Epithelial cell of esophagus (primary cell): ENCODE results near the gene EXOC2.

ENCODE experiments used
- DNase-seq: peaks from one replicate; pipeline ENCODE4 v3.0.0; 2010; ENCODE audit warnings: low read depth
- H3K4me3 ChIP-seq: 2 replicates; pipeline ENCODE4 v1.5.1; 2011; ENCODE audit warnings: mild to moderate bottlenecking, low read length, control low read depth
- TF ChIP-seq, protein P1 (sequence below): IDR thresholded peaks from 2 replicates; pipeline ENCODE4 v1.5.1; 2011; ENCODE audit warnings: low read depth, mild to moderate bottlenecking, low read length, control low read depth, inconsistent platforms; ENCODE audit not compliant: insufficient read depth; ENCODE audit errors: missing control alignments

The EXOC2 gene

DNA sequence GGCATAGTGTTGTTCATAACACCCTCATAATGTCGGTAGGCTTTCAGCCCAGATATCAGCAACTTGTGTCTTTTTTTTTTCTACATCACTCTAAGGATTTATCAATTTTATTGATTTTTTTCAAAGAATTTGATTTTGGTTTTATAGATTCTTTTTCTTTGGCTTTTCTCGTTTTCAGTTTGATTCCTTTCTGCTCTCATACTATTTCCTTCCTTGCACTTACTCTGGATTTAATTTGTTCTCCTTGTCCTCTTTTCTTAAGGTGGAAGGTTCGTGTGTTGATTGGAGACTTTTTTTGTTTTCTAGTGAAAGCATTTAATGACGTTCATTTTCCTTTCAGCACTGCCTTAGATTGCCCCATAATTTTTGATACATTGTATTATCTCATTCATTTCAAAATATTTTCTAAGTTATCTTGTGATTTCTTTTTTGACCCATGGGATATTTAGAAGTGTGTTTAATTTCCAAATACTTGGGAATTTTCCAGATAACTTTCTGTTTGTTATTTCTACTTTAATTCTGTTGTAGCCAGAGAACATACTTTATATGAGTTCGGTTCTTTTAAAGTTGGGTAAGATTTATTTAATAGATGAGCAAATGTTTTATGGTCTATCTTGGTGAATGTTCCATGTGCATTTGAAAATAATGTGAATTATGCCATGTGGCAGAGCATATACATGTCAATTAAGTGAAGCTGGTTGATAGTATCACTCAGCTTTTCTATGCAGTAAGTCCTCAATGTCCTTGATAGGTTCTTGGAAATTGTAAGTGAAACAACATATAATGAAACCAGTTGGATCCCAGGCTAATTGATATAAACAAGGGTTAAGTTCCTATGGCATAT is 238.6 kb downstream of the EXOC2 start:
- TF ChIP-seq, protein P1, sequence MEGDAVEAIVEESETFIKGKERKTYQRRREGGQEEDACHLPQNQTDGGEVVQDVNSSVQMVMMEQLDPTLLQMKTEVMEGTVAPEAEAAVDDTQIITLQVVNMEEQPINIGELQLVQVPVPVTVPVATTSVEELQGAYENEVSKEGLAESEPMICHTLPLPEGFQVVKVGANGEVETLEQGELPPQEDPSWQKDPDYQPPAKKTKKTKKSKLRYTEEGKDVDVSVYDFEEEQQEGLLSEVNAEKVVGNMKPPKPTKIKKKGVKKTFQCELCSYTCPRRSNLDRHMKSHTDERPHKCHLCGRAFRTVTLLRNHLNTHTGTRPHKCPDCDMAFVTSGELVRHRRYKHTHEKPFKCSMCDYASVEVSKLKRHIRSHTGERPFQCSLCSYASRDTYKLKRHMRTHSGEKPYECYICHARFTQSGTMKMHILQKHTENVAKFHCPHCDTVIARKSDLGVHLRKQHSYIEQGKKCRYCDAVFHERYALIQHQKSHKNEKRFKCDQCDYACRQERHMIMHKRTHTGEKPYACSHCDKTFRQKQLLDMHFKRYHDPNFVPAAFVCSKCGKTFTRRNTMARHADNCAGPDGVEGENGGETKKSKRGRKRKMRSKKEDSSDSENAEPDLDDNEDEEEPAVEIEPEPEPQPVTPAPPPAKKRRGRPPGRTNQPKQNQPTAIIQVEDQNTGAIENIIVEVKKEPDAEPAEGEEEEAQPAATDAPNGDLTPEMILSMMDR, result no peak
- H3K4me3 ChIP-seq, result no peak overlapping the region
- DNase-seq, result no peak

DNA sequence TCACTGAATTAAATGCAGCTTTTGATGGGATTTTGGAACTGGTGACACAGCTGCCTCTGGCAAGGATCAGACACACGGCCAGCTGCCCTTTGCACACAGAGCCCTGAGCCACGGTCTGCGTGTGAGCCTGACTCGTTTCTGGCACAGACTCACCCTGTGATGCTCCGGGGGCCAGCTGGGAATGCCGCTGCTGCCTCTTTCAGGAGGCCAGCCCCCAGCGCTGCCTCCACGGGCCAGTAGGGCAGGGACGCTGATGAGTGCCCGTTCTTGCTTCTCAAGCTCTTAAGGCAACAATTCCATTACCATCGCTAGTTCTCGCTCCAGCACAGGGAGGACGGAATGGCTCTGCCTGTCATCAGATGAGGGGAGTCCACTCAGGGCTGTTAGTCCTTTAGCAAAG is 239.8 kb downstream of the EXOC2 start:
- TF ChIP-seq, protein P1, result no peak
- no peak for DNase-seq
- no peak overlapping the region for H3K4me3 ChIP-seq

GRCh38 chr6:452301-453067 is 240.5 kb downstream of the EXOC2 start:
- DNase-seq, result no peak
- TF ChIP-seq, protein P1, result no peak
- no peak overlapping the region for H3K4me3 ChIP-seq

- no peak for DNase-seq
- TF ChIP-seq, protein P1, result no peak
- H3K4me3 ChIP-seq, result no peak overlapping the region
Observed at GRCh38 chr6:451847-452246, 241.1 kb downstream of the EXOC2 start.

GRCh38 chr6:451336-451735 is 241.6 kb downstream of the EXOC2 start:
- TF ChIP-seq, protein P1, result no peak
- DNase-seq, result no peak

GRCh38 chr6:449486-450419 is 243.2 kb downstream of the EXOC2 start:
- TF ChIP-seq, protein P1, result no peak
- DNase-seq, result no peak
- H3K4me3 ChIP-seq, result no peak overlapping the region

More at GRCh38 chr6:451336-451735, 241.6 kb downstream of the EXOC2 start:
- no peak overlapping the region for H3K4me3 ChIP-seq
